SIG-M5 treated with dmso at 0.1 percent for 504 hours (cell line): Measurements from ENCODE around the gene CST4.
"Not testable (repeated sequence)": the region's sequence is repeated elsewhere in the genome, so short reads cannot be mapped to it uniquely, and the experiment has no call there.

Experiments used
- DNase-seq: peaks from one replicate; lab custom pipeline; 2025; ENCODE audit not compliant: unreplicated experiment; lab: John Stamatoyannopoulos, UW

The CST4 gene

GRCh38 chr20:23689399-23689690, 507 bp upstream of the CST4 start:
- DNase-seq, result no peak

- DNase-seq, result no peak
These were observed 852 bp downstream of the CST4 start for GRCh38 chr20:23687986-23688385.

- DNase-seq, result no peak
These were observed 2.6 kb downstream of the CST4 start for GRCh38 chr20:23686046-23686750.

DNA sequence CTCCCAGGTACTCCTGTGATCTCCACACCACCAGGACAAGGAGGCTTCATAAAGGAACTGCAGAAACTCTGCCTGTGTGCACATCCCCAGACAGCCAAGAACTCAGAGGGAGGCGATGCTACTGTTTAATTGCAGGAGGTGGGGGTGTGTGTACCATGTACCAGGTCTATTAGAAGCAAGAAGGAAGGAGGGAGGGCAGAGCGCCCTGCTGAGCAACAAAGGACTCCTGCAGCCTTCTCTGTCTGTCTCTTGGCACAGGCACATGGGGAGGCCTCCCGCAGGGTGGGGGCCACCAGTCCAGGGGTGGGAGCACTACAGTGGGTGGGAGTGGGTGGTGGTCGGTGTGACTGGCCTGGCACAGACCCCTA, 3.3 kb downstream of the CST4 start:
- not testable (repeated sequence) for DNase-seq

DNA sequence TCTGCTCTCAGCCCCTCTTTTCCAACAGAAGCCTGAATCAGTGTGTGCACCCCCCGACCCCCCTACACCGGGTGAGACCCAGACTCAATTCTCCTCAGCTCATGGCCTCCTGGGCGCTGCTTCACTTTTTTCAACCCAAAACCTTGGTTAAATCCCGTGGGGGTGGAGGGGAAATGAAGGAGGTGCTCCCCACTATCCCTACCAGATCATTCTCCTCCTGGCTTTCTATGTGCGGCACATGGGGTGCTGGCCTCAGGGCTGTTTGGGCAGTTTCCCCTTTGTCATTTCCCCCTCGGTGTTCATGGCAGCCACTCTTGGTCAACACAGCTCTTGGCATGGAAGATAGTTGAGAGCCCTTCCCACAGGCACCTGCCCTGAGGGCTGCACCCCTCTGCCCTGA, 4.6 kb downstream of the CST4 start:
- no peak for DNase-seq

DNA sequence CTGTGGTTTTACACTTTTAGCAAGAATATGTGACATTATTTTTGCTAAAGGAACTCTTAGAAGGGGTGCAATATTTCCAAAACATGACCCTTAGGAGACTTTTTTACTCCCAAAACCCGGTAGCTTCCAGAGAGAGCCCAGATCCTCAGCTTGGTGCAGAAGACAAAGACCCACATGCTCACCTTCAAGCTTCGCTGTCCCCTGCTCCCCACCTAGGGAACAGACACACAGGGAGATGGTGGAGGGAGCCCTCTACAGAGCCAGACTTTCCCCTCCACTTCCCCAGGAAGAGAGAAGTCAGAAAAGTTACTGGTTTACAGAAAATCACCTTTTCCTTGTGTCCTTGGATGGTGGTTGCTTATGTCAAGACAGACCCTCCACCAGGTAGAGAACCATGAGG, 5.0 kb downstream of the CST4 start:
- DNase-seq, result no peak

DNA sequence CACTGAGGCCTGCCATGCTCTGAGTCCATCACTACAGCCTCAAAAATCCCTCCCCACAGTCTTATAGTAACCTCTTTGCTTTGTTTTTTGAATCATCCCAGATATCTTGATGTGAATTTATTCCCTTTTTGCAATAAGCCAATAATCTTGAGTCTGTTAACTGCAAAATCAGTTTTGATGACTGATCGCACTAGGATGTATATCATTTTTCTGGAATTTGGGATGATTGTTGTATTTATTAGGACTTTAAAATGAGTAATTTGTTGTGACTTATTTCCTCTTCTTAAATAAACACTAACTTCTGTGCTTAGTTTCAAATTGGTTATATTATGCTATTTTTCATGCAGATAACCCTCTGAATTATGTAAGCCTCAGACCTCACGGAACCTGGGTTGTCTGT, 5.6 kb downstream of the CST4 start:
- no peak for DNase-seq

DNA sequence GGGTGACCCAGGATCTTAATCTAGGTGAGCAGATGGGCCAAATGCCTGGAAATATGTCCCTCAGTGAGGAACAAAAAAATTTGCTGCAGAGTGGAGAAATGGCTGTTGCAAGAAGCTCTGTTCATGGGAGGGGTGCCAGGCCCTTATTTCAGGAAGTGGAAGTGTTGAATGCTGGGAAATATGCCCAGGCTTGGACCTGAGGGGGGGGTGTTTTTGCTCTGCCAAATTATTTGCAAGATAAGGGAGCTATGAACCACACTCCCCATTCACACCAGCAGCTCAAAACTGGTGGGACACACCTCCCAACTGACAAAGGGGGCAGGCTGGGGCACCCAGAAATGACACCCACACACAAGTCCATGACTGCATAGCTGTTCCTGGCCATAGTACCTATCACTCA, 8.7 kb downstream of the CST4 start:
- no peak for DNase-seq

DNA sequence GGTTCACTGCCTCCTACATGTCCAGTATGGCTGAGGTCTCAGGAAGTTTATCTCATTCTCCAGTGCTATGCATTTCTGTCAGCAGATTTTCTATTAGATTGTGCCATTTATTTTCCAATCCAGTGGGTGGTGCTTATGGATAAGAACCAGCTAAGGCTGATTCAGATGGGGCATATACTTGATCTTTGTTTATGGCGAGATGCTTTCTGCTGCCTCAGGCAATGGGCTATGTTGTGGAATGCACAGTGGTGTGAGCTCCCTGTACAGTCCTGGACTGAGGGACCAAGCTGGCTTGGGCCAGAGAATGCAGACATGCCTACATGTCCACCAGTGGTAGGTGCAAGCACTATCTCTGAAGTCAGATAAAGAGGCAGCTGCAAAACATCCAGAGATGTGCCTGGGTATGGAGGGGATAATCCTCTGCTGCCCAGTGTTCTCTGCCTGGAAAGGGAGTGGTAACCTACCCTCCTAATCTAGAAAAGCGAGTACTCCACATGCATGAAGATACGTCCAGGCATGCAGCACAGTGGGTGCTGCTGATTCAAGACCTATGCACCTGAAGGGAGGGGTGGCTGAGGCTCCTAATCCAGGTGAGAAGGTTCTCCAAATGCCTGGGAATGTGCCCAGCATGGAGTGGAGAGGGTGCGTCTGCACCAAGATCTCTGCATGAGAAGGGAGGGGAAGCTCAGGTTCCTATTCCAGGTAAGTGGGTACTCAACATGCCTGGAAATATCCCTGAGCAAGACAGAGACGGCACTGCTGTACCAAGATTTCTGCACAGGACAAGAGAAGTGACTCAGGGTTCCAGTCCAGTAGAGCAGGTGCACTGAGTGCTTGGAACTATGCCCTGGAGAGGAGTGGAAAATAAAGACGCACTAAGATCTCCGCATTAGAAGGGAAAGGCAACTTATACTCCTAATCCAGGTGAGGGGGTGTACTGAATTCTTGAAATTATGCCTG, 9.4 kb downstream of the CST4 start:
- no peak for DNase-seq

DNA sequence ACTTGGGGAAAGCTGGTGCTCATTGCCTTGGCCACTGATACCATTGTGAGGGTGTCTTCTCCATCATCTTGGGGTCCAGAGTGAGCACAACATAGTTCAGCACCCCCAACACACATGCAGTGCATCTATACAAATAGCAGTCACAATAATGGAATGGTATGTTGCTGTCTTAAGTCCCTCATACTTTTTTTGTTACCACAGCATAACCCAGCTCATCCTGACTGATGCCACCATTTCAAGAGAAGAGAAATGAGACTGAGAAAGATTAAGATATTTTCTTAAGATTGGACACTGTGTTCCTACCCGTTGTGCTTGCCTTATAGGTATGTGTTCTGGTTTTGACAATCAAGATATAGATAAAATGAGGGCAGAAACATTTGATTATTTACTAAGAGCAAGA, 15.6 kb downstream of the CST4 start:
- no peak for DNase-seq

DNA sequence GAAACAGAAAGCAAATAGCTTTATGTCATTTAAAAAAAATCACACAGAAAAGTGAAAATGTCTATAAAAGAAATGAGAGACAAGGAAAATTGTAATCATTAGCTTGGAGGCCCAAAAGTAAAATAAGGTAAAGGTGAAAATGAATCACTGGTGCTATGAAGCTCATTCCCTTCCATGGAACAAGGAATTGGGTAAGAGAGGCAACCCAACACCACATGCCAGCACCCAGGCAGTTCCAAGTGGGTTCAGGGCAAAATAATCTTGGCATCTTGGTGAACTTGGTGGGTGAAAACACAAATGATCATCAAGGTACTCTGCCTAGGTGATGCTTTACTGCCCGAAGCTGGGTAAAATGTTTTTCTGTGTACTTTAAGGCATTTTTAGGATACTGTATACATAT, 16.7 kb downstream of the CST4 start:
- no peak for DNase-seq

DNA sequence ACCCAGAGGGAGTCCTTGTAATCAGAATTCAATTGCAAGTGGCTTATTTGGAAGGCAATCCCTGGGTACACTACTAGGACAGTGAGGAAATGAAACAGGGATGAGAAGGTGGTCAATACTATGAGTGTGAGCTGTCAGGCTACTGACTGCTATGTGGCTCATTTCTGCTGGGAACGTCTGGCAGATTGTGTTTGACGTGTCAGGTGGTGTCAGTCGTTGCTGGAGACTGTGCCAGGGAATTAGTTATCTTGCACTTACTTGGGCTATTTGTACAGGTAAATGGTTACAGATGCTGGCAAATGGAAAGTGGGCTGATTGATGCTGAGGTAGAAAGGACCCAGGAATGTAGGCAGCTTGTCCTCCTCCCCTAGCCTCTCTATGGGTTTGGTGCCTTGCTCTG, 17.4 kb downstream of the CST4 start:
- no peak for DNase-seq

DNA sequence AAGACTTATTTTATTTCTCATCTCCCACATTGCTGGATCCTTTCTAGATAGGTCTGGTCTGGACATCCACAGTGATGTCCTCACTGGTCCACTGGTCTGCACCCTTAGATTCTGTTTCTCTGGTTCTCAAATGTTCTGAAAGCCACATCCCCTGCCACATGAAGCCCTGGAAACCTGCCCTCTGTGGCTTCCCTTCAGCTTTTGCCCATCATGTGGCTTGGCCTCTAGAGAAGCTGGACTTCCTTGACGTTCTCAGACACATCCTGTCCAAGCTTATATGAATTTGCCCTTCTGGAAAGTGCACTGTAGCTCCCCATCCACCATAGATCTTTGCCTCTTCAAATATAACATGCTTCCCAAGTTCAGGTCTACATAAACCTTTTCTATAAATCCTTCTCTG, 18.5 kb downstream of the CST4 start:
- DNase-seq, result no peak

GRCh38 chr20:23669866-23670265, 19.0 kb downstream of the CST4 start:
- no peak for DNase-seq

GRCh38 chr20:23669327-23669726, 19.5 kb downstream of the CST4 start:
- no peak for DNase-seq

GRCh38 chr20:23668477-23668951, 20.3 kb downstream of the CST4 start:
- DNase-seq, result peak; percentile 57

GRCh38 chr20:23667666-23668065, 21.2 kb downstream of the CST4 start:
- no peak for DNase-seq

DNA sequence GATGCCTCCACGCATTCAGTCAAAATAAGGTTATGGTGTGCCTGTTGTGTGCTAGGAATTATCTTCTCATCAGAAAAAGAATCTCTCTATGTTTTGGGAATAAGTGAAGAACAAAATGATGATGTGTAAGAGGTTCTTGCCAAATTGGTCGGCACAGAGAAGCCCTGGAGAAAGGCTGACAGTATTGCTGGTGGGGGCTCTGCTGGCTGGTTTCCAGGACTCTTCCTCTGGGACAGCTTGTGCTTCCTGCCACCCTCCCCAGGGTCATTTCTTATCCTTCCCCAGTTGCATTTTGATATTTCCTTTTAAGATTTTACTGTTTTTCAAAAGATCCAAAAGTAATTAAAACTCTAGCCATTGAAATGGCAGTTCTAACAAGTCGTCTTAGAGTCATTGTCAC, 22.1 kb downstream of the CST4 start:
- DNase-seq, result no peak

DNA sequence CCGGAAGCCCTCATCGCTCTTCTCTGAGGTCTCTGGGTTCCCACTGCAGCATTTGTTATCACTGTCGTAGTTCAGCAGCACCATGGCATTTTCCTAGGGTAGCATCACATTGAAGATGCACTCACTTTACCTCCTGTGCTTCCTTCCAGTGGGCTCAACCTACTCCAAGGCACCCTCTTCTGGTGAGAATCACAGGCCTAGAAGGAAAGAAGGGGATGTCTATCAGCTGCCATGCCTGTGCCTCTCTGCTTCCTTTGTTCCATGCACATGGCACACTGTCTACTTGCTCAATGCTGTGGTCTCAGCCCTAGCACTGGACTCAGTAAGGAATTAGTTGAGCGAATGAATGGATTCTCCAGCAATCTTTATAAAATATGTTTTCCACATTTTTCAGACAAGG, 22.6 kb downstream of the CST4 start:
- DNase-seq, result peak; percentile 3

DNA sequence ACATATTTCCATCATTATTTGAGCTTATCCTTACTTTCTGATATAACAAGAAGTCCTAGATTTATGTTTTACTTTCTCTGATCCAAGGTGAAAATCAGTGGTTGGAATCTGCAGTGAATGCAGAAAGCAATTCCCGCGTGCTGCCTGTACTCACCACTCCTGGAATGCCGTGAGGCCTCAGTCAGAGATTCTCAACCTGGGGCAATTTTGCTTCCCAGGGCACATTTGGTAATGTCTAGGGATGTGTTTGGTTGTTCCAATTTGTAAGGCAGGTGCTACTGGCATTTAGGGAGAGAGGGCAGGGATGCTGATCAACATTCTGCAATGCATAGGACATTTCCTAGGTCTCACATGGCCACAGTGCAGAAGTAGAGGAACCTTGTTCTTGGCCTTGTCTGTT, 23.9 kb downstream of the CST4 start:
- DNase-seq, result no peak

DNA sequence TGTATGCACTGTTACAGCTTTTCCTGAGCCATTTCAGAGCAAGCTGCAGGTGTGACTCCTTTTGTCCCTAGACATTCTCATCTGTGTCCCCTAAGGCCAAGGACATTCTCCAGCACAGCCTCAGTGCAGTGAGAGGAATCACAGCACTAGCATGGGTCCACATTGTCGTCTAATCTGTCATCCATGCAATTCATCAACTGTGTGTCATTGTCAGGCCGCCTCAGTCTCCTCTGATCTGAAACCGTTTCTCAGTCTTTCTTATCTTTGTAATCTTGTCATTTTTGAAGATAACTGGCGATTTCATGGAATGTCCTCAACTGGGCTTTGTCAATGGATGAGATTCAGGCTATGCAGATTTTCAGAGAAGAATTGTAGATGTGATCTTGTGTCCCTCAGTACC, 24.8 kb downstream of the CST4 start:
- DNase-seq, result not testable (repeated sequence)

DNA sequence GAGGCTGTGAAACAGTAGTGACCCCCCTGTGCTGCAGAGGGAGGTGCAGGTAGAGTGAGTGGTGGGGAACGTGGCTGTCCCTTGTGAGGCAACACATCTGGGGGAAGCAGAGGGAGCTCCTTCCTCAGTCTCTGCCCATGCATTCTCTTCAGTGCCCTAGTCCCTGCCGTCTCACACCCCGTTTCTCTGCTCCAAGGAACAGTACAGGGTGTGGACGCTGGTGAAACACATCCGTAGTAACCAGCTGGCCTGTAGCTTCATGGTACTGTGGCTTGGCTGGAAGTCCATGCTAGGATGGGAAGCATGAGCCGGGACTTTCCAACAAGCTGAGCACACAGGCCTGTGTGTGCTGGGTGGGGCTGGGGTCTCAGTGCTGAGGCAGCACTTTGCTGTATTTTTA, 25.7 kb downstream of the CST4 start:
- DNase-seq, result no peak
